Activated CD8-positive, alpha-beta T cell treated with anti-CD3 and anti-CD28 coated beads for 36 hours (primary cell): Measurements from ENCODE around the gene OTOP2. TPM values are rescaled to one million over a fixed set of nuclear protein-coding genes. Genes with fewer than 3 reads are reported as not detected.
"Not testable (repeated sequence)": the region's sequence is repeated elsewhere in the genome, so short reads cannot be mapped to it uniquely, and the experiment has no call there.

Source experiments
- ATAC-seq: fragments of 200-7000 bp; cut with Tn5 transposase; one replicate; pipeline ENCODE4 v1.10.0; 2021; ENCODE audit warnings: mild to moderate bottlenecking, moderate library complexity
- CTCF ChIA-PET: fragments of 350-600 bp; sonication (Branson Sonifier 250); formaldehyde crosslinking; loops from one replicate; lab custom pipeline; 2021; ENCODE audit warnings: antibody characterized with exemption; lab: Charles Lee
- POLR2A ChIA-PET: fragments of 350-600 bp; sonication (Branson Sonifier 250); formaldehyde crosslinking; loops from one replicate; lab custom pipeline; 2021; ENCODE audit warnings: antibody characterized with exemption; lab: Charles Lee
- DNase-seq: peaks from one replicate; pipeline ENCODE4 v3.0.0-alpha.2; 2020
- H3K27ac Mint-ChIP-seq: one replicate; pipeline ENCODE4 v1.8.0; 2021; ENCODE audit warnings: mild to moderate bottlenecking, mixed read lengths
- H3K27me3 Mint-ChIP-seq: one replicate; pipeline ENCODE4 v1.8.0; 2021; ENCODE audit warnings: mixed read lengths
- H3K36me3 Mint-ChIP-seq: one replicate; pipeline ENCODE4 v1.8.0; 2021; ENCODE audit warnings: low read depth, mixed read lengths
- H3K4me1 Mint-ChIP-seq: one replicate; pipeline ENCODE4 v1.8.0; 2021; ENCODE audit warnings: low read depth, mixed read lengths
- H3K4me3 Mint-ChIP-seq: one replicate; pipeline ENCODE4 v1.8.0; 2021; ENCODE audit warnings: mild to moderate bottlenecking, moderate library complexity, mixed read lengths
- H3K9me3 Mint-ChIP-seq: one replicate; pipeline ENCODE4 v1.8.0; 2021; ENCODE audit warnings: mixed read lengths
- intact Hi-C: fragments of 100-400 bp; cut with micrococcal nuclease; formaldehyde crosslinking; loops from one replicate; pipeline ENCODE4 v1.10.0; 2022
- total RNA-seq, 2 experiments: library from RNA; stranded (reverse); gene quantifications; one replicate each; pipeline ENCODE4 v1.2.3, GENCODE V29; 2021
- TF ChIP-seq, protein P1 (sequence below): fragments of 200-600 bp; IDR thresholded peaks from one replicate; pipeline ENCODE4 v1.8.0; 2022; ENCODE audit warnings: antibody characterized with exemption, mild to moderate bottlenecking

Gene OTOP2
- total RNA-seq, 2 experiments from 2014 or later, result not detected

DNA sequence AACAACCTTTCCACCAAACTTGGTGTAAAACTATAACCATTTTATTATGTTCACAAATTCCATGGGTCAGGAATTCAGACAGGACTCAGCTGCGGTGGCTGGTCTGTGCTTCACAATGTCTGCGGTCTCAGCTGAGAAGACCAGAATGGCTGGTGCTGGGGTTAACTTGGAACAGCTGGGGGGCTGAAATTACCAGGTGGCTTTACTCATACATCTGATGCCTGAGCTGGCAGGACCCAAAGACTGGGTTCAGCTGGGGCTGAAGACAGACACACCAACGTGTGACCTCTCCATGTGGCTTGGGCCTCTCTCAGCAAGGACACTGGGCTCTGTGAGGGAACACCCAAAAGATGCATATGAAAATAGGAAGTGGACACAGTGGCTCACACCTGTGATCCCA, 54.2 kb downstream of the OTOP2 start:
- no peak overlapping the region for H3K27ac Mint-ChIP-seq
- TF ChIP-seq, protein P1, sequence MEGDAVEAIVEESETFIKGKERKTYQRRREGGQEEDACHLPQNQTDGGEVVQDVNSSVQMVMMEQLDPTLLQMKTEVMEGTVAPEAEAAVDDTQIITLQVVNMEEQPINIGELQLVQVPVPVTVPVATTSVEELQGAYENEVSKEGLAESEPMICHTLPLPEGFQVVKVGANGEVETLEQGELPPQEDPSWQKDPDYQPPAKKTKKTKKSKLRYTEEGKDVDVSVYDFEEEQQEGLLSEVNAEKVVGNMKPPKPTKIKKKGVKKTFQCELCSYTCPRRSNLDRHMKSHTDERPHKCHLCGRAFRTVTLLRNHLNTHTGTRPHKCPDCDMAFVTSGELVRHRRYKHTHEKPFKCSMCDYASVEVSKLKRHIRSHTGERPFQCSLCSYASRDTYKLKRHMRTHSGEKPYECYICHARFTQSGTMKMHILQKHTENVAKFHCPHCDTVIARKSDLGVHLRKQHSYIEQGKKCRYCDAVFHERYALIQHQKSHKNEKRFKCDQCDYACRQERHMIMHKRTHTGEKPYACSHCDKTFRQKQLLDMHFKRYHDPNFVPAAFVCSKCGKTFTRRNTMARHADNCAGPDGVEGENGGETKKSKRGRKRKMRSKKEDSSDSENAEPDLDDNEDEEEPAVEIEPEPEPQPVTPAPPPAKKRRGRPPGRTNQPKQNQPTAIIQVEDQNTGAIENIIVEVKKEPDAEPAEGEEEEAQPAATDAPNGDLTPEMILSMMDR, result no peak
- ChIA-PET CTCF (interaction anchor here (0.9 to 1.5 kb wide), 3 partner anchors 16 to 19 kb away, joined by 3 to 5 read pairs (median 4); no protein-coding TSS in a partner anchor), POLR2A (no interaction called here)
- H3K36me3 Mint-ChIP-seq, result no peaks in the 10 kb centered on the region
- peaks cover 9% of the 10 kb centered on the region for H3K27me3 Mint-ChIP-seq
- DNase-seq (no peak), ATAC-seq (no peak)
- peaks cover 13% of the 10 kb centered on the region for H3K4me1 Mint-ChIP-seq
- H3K9me3 Mint-ChIP-seq, result no peaks in the 10 kb centered on the region
- intact Hi-C loops, result no loop called here
- H3K4me3 Mint-ChIP-seq, result no peak overlapping the region

DNA sequence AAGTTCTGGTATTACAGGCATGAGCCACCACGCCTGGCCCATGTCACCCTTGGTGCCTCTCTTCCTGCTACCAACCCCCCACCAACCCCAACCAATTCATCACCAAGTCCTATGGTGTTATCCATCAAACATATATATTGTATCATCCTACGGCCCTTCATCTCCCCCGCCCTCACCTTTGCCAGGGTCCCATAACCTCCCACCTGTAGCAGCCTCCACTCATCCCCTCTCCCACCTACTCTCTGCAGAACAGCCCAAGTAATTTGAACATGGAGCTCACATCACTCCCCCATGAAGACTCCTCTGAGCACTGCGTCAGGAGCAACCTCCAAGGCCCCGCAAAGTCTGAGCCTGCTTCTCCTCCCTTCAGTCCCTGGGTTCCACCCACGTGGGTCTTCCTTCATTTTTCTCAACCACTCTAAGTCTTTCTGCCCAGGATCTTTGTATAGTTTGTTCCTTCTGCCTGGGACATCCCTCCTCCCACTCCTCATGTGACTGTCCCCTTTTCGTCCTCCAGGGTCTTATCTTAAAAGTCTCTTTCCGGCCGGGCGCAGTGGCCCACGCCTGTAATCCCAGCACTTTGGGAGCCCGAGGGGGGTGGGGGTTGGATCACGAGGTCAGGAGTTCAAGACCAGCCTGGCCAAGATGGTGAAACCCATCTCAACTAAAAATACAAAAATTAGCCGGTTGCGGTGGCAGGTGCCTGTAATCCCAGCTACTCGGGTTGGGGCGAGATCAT, 55.5 kb downstream of the OTOP2 start:
- Mint-ChIP-seq H3K27ac (no peak overlapping the region), H3K27me3 (peaks cover 7% of the 10 kb centered on the region), H3K4me3 (no peak overlapping the region), H3K36me3 (no peaks in the 10 kb centered on the region), H3K4me1 (peaks cover 13% of the 10 kb centered on the region), H3K9me3 (no peaks in the 10 kb centered on the region)
- TF ChIP-seq, protein P1, result no peak
- ATAC-seq, result no peak
- CTCF ChIA-PET, result interaction anchor here (1.5 kb wide), 1 partner anchor 18 kb away, joined by 5 read pairs; no protein-coding TSS in a partner anchor
- intact Hi-C loops, result no loop called here
- POLR2A ChIA-PET, result interaction anchor here (1.2 kb wide), 1 partner anchor 14 kb away, joined by 4 read pairs; no protein-coding TSS in a partner anchor
- DNase-seq, result no peak

DNA sequence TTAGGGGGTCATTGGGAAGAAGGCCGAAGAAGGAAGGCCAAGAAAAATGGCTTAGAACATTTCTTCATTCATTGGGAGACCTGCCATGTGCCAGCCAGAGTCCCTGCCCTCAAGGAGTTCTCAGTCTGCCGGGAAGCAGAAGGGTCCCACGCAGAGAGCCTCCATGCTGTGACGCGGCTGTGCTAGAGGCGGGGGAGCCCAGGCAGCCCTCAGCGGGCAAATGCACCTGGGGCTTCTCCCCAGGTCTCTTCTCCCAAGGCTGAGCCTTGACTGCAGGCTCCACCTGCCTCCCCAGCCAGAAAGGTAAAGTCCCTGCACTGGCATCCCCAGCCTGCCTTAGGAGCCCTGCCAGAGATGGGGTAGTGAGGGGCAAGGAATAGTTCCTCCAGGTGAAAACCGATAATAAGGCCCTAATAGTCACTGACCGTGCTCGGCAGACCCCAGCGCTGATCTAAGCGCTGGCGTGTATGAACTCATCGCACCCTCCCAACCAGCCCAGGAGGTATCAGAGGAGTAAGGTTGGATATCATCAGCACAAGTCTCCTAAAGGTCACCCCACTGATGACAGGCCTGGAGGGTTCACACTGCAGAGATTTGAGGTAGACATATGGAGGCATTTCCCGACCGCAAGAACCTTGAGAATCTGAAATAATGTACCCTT, 57.4 kb downstream of the OTOP2 start:
- TF ChIP-seq, protein P1, result no peak
- ChIA-PET POLR2A (no interaction called here), CTCF (no interaction called here)
- intact Hi-C loops, result no loop called here
- Mint-ChIP-seq H3K9me3 (no peaks in the 10 kb centered on the region), H3K27ac (peak overlapping the region; percentile 67), H3K4me1 (peaks cover 13% of the 10 kb centered on the region), H3K4me3 (peak overlapping the region; percentile 80), H3K36me3 (no peaks in the 10 kb centered on the region), H3K27me3 (peaks cover 11% of the 10 kb centered on the region)
- peak; percentile 60 for ATAC-seq
- no peak for DNase-seq

DNA sequence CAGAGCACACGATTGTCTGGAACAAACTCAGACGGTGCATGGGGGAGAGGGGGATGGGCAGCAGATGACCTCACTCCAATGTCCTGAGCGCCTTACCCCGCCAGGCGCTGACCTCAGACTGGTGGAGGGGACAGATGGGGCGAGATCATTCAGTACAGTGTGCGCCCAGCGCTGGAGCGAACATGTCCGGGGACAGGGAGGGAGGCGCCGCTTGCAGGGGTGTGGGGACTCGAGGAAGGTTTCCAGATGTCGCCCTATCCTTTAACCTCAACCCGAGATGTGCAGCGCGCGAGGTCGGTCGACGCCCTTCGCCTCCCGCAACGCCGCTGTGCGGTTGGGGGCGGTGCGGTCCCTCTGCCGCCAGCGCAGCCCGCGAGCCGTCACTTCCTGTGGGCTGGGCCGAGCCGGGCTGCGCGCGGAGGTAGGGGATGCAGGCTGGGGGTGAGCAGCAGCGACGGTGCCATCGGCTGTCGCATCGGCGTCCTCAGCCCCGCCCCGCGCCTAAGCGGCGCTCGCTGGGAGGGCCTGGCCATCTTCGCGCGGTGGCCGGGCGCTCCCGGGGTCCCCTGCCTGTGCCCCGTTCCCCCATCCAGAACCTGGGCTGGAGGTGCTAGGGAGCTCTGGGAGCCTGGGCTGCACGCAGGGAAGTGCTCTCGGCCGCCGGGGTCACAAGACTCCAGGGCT, 58.0 kb downstream of the OTOP2 start:
- H3K4me1 Mint-ChIP-seq, result peaks cover 19% of the 10 kb centered on the region
- no peaks in the 10 kb centered on the region for H3K9me3 Mint-ChIP-seq
- no peaks in the 10 kb centered on the region for H3K36me3 Mint-ChIP-seq
- ChIA-PET CTCF (interaction anchor here (1.3 to 4.2 kb wide), 3 partner anchors 20 to 149 kb away, joined by 3 to 19 read pairs (median 5); no protein-coding TSS in a partner anchor), POLR2A (interaction anchor here (1.4 kb wide), 2 partner anchors 10 to 31 kb away, joined by 3 to 6 read pairs; partner anchors contain the start of gene MRPL58)
- intact Hi-C loops, result no loop called here
- H3K4me3 Mint-ChIP-seq, result peak overlapping the region; percentile 80
- DNase-seq (peak; percentile 83), ATAC-seq (peak; percentile 94)
- TF ChIP-seq, protein P1, result no peak
- H3K27me3 Mint-ChIP-seq, result peaks cover 12% of the 10 kb centered on the region
- peak overlapping the region; percentile 67 for H3K27ac Mint-ChIP-seq

DNA sequence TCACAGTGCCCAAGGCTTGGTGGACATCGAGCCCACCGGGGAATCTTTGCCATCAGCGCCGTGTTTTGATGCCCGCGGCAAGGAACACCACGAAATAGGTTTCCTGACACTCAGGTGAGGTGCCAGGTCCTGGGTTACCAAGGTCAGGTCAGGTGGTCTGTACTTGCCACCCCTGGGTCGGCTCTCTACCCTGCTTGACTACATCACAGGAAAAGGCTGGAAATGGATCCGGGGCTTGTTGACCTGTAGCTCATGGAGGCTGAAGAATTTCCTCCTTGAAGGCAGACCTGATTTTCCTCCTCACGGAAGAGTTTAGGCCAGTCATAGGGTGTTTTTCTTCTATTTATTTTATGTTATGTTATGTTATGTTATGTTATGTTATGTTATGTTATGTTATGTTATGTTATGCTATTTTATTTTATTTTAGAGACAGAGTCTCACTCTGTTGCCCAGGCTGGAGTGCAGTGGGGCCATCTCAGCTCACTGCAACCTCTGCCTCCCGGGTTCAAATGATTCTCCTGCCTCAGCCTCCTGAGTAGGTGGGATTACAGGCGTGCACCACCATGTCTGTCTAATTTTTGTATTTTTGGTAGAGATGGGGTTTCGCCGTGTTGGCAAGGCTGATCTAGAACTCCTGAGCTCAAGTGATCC, 58.7 kb downstream of the OTOP2 start:
- DNase-seq, intact Hi-C loops, H3K9me3 Mint-ChIP-seq, H3K36me3 Mint-ChIP-seq, ATAC-seq: not testable (repeated sequence)
- POLR2A ChIA-PET, result interaction anchor here (1.4 kb wide), 2 partner anchors 10 to 31 kb away, joined by 3 to 6 read pairs; partner anchors contain the start of gene MRPL58
- H3K4me3 Mint-ChIP-seq, result peak overlapping the region; percentile 80
- CTCF ChIA-PET, result interaction anchor here (0.8 to 4.2 kb wide), 5 partner anchors 21 to 148 kb away, joined by 3 to 19 read pairs (median 3); no protein-coding TSS in a partner anchor
- peaks cover 21% of the 10 kb centered on the region for H3K4me1 Mint-ChIP-seq
- H3K27me3 Mint-ChIP-seq, result peaks cover 14% of the 10 kb centered on the region
- H3K27ac Mint-ChIP-seq, result peak overlapping the region; percentile 38
